ENCODE measurements around the gene MAP3K8. TPM values are rescaled to one million over a fixed set of nuclear protein-coding genes. Genes with fewer than 3 reads are reported as not detected.

Gene MAP3K8
- total and polyA plus RNA-seq, 2 donors (not counting 3 experiments of a cell fraction or from before 2014, with no cell fraction given): 5.2 to 10.6 TPM

- ChIA-PET POLR2A (interaction anchor here (1.2 kb wide), 1 partner anchor 21 kb away, joined by 3 read pairs; no protein-coding TSS in a partner anchor), CTCF (interaction anchor here (1.1 to 2.0 kb wide), 4 partner anchors 9 to 127 kb away, joined by 4 to 7 read pairs (median 4); no protein-coding TSS in a partner anchor)
- H3K36me3 ChIP-seq (ENCODE audit: control insufficient read depth in 2 of 2, extremely low read depth in 1 of 2, insufficient read depth in 2 of 2, low read length in 2 of 2): peaks cover 8 to 12% of the 10 kb centered on the region in 2 experiments
- no peak overlapping the region for H3K4me3 ChIP-seq (replicated peaks in 1 of 3; ENCODE audit: insufficient read depth in 1 of 3, low read depth in 1 of 3, low read length in 3 of 3)
- no peak for FAIRE-seq
- no peaks in the 10 kb centered on the region for H3K79me2 ChIP-seq (ENCODE audit: control insufficient read depth, insufficient read depth, low read length)
- dilution Hi-C loops (cut with MboI; ENCODE audit: extremely low pct_ligation_motif_present, low sequenced_read_pairs): no loop called here
- no TSS peak for BruUV-seq (replicated peaks)
- DNase-seq (ENCODE audit: low read depth, low spot score): no peak
- intact Hi-C loops (cut with micrococcal nuclease): no loop called here
- H4K20me1 ChIP-seq (replicated peaks; ENCODE audit: control insufficient read depth, extremely low read depth, insufficient read depth, low read length): no peaks in the 10 kb centered on the region
- H3K9ac ChIP-seq (replicated peaks; ENCODE audit: extremely low read depth, insufficient read depth, low read length): no peak overlapping the region
- no peaks in the 10 kb centered on the region for H3K27me3 ChIP-seq (ENCODE audit: control insufficient read depth in 2 of 2, insufficient read depth in 2 of 2, low read length in 2 of 2)
- no peaks in the 10 kb centered on the region for H3K9me1 ChIP-seq (replicated peaks; ENCODE audit: control insufficient read depth, extremely low read depth, insufficient read depth, low read length)
- no peaks in the 10 kb centered on the region for H3K9me3 ChIP-seq (replicated peaks; ENCODE audit: control insufficient read depth, insufficient read depth, low read length)
- H3K27ac ChIP-seq (ENCODE audit: insufficient read depth, low read depth, low read length): no peak overlapping the region
- no peak for TF ChIP-seq POLR2A (IDR thresholded peaks at IDR 0.05; ENCODE audit: low read depth, low read length)
- TF ChIP-seq EZH2 (IDR thresholded peaks at IDR 0.05; ENCODE audit: borderline replicate concordance, low read depth, low read length, severe bottlenecking): no peak
- no peak overlapping the region for H3K4me2 ChIP-seq (ENCODE audit: insufficient read depth, low read length)
- no peaks in the 10 kb centered on the region for H3K4me1 ChIP-seq (ENCODE audit: control insufficient read depth, extremely low read depth, insufficient read depth, low read length)
- no peak overlapping the region for H2AFZ ChIP-seq (ENCODE audit: low read depth, low read length)
Observed at GRCh38 chr10:30463944-30464451, 30.0 kb downstream of the MAP3K8 start.

DNA sequence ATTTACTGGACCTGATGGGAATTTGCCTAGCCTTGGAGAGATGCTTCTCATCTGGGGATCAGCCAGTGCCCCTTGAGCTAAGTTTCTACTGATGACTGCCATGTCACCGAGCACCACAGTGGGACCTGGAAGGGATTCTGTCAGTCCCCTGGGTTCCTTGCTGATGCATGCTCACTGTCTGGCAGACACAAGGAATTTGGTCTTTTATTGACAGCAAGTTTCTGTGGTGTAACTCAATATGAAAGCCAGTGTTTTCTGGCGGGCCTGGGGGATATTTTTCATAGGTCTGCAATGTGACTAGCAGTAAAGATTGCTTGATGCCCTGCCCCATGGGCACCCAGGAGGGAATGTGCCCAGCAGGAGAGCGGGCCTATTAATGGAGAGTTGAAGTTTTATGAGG is 30.7 kb downstream of the MAP3K8 start:
- Histone ChIP-seq H3K27ac (ENCODE audit: insufficient read depth, low read depth, low read length) (no peak overlapping the region), H3K9me1 (replicated peaks; ENCODE audit: control insufficient read depth, extremely low read depth, insufficient read depth, low read length) (no peaks in the 10 kb centered on the region), H3K9ac (replicated peaks; ENCODE audit: extremely low read depth, insufficient read depth, low read length) (no peak overlapping the region), H4K20me1 (replicated peaks; ENCODE audit: control insufficient read depth, extremely low read depth, insufficient read depth, low read length) (no peaks in the 10 kb centered on the region), H3K4me2 (ENCODE audit: insufficient read depth, low read length) (no peak overlapping the region), H3K9me3 (replicated peaks; ENCODE audit: control insufficient read depth, insufficient read depth, low read length) (no peaks in the 10 kb centered on the region), H3K4me1 (ENCODE audit: control insufficient read depth, extremely low read depth, insufficient read depth, low read length) (no peaks in the 10 kb centered on the region), H3K36me3 (ENCODE audit: control insufficient read depth in 2 of 2, extremely low read depth in 1 of 2, insufficient read depth in 2 of 2, low read length in 2 of 2) (peaks cover 6 to 8% of the 10 kb centered on the region in 2 experiments), H2AFZ (ENCODE audit: low read depth, low read length) (no peak overlapping the region), H3K27me3 (ENCODE audit: control insufficient read depth in 2 of 2, insufficient read depth in 2 of 2, low read length in 2 of 2) (no peaks in the 10 kb centered on the region), H3K79me2 (ENCODE audit: control insufficient read depth, insufficient read depth, low read length) (no peaks in the 10 kb centered on the region), H3K4me3 (replicated peaks in 1 of 3; ENCODE audit: insufficient read depth in 1 of 3, low read depth in 1 of 3, low read length in 3 of 3) (no peak overlapping the region)
- ChIA-PET CTCF (interaction anchor here (1.1 to 2.0 kb wide), 5 partner anchors 8 to 126 kb away, joined by 3 to 7 read pairs (median 4); no protein-coding TSS in a partner anchor), POLR2A (interaction anchor here (1.2 kb wide), 1 partner anchor 22 kb away, joined by 3 read pairs; no protein-coding TSS in a partner anchor)
- DNase-seq (ENCODE audit: low read depth, low spot score): no peak
- no TSS peak for BruUV-seq (replicated peaks)
- no peak for TF ChIP-seq POLR2AphosphoS5 (IDR thresholded peaks at IDR 0.05; ENCODE audit: insufficient read depth, low read depth, low read length)
- no peak for TF ChIP-seq POLR2A (IDR thresholded peaks at IDR 0.05; ENCODE audit: low read depth, low read length)
- no peak for TF ChIP-seq MAX (IDR thresholded peaks at IDR 0.05; ENCODE audit: insufficient read depth, insufficient read length)
- TF ChIP-seq FOS (IDR thresholded peaks at IDR 0.05; ENCODE audit: borderline replicate concordance, insufficient read depth, low read length): no peak
- no peak for TF ChIP-seq JUN (IDR thresholded peaks at IDR 0.05; ENCODE audit: borderline replicate concordance, insufficient read depth, insufficient read length, low read depth)
- TF ChIP-seq GATA2 (IDR thresholded peaks at IDR 0.05; ENCODE audit: insufficient read depth, insufficient read length, low read depth, low read length): no peak
- no peak for TF ChIP-seq EZH2 (IDR thresholded peaks at IDR 0.05; ENCODE audit: borderline replicate concordance, low read depth, low read length, severe bottlenecking)
- TF ChIP-seq MYC (IDR thresholded peaks at IDR 0.05; ENCODE audit: low read depth, low read length): no peak
- no peak for TF ChIP-seq CTCF (IDR thresholded peaks at IDR 0.05; ENCODE audit: extremely low read depth in 1 of 2, insufficient read depth in 1 of 2, low read depth in 1 of 2, low read length in 2 of 2)
- dilution Hi-C loops (cut with MboI; ENCODE audit: extremely low pct_ligation_motif_present, low sequenced_read_pairs) (no loop called here), intact Hi-C loops (cut with micrococcal nuclease) (no loop called here)
- no peak for FAIRE-seq

Data from endothelial cell of umbilical vein (primary cell).